Measurements from ENCODE around the gene ETV6.

DNA sequence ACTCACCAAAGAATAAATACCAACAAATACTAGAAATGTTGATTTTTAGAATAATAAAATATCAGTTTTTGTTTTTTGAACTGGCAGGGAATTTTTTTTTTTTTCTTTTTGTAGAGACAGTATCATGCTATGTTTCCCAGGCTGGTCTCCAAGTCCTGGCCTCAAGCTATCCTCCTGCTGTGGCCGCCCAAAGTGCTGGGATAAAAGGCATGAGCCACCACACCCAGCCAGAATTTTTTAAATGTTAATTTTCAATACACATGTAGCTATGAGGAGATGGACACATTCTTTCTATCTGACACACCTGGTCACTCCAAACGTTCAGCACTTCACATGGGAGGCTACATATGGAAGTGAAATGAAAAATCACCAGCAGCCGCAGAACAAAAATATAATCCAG, 126.8 kb downstream of the ETV6 start:
- TF ChIP-seq, protein P1, sequence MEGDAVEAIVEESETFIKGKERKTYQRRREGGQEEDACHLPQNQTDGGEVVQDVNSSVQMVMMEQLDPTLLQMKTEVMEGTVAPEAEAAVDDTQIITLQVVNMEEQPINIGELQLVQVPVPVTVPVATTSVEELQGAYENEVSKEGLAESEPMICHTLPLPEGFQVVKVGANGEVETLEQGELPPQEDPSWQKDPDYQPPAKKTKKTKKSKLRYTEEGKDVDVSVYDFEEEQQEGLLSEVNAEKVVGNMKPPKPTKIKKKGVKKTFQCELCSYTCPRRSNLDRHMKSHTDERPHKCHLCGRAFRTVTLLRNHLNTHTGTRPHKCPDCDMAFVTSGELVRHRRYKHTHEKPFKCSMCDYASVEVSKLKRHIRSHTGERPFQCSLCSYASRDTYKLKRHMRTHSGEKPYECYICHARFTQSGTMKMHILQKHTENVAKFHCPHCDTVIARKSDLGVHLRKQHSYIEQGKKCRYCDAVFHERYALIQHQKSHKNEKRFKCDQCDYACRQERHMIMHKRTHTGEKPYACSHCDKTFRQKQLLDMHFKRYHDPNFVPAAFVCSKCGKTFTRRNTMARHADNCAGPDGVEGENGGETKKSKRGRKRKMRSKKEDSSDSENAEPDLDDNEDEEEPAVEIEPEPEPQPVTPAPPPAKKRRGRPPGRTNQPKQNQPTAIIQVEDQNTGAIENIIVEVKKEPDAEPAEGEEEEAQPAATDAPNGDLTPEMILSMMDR (IDR thresholded peaks at IDR 0.05): no peak
- TF ChIP-seq POLR2A (IDR thresholded peaks at IDR 0.05): no peak

All from testis (tissue), 2 donors.